Hepatocyte (in vitro differentiated cells): ENCODE measurements around the gene HHATL.

Experiments used
- CTCF ChIP-seq: fragments of 200-600 bp; sonication (generic); IDR thresholded peaks from 2 replicates; pipeline ENCODE4 v1.5.1; 2016; ENCODE audit warnings: antibody characterized with exemption, mild to moderate bottlenecking; ENCODE audit not compliant: poor library complexity
- EZH2 ChIP-seq: fragments of 200-600 bp; sonication (generic); IDR thresholded peaks from 2 replicates; pipeline ENCODE4 v1.6.1; 2016; ENCODE audit warnings: antibody characterized with exemption, mild to moderate bottlenecking, borderline replicate concordance
- EZH2phosphoT487 ChIP-seq: fragments of 200-600 bp; sonication (generic); IDR thresholded peaks from one replicate; pipeline ENCODE4 v1.6.1; 2018; ENCODE audit warnings: antibody characterized with exemption, mild to moderate bottlenecking, low read depth, moderate library complexity; ENCODE audit not compliant: unreplicated experiment, severe bottlenecking

GRCh38 chr3:42670670-42671069 lies 31.9 kb downstream of the HHATL start:
- TF ChIP-seq CTCF (no peak), EZH2phosphoT487 (no peak), EZH2 (no peak)
